NCI-H2029 treated with DMSO at 0.1 percent for 48 hours (cell line): Measurements from ENCODE around the gene DYNLRB1.

Experiments used
- DNase-seq: peaks from one replicate; lab custom pipeline; 2025; lab: John Stamatoyannopoulos, UW

The DYNLRB1 gene

GRCh38 chr20:34579191-34579978 lies 63.2 kb downstream of the DYNLRB1 start:
- no peak for DNase-seq

DNA sequence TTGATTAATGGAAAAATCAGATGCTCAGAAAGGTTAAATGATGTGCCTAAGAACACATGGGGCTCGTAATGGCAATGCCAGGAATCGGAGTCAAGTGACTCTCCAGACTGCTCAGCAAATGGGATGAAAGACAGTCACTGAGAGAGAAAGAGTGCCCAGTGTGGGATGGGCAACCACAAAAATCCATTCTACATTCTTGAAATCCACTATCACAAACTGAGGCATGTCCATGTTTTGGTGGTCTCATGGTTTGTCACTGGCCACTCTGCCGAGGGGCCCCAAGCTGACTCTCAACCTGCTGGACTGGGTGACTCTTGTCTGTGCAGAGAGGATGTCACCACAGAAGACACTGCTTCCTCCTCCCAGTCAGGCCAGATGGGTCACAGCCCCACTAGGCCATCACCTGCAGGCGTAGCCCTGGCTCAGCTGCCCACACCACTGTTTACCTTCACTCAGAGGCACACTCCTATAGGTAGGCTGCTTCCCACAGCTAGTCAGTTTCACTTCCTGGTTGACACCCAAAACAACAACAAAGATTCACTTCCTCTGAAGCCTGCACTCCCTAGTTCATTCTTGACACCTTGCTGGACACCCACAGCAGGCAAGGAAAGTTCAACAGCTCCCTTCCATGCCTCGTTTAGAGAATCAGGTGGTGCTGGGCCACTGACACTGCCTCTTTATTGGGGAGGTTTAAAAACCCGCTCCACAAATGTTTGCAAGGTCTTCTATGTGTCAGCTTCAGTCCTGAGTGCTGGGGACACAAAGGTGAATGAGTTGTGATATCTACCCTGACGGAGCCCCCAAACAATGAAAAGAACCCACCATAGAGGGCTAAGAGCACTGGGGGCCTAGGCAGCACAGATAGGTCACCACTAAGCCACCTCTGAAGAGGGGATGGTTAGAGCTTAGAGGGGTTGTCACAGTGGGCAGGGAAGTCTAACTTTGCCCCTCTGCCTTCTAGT lies 64.0 kb downstream of the DYNLRB1 start:
- no peak for DNase-seq

GRCh38 chr20:34581341-34582184 lies 65.3 kb downstream of the DYNLRB1 start:
- DNase-seq, result no peak

DNA sequence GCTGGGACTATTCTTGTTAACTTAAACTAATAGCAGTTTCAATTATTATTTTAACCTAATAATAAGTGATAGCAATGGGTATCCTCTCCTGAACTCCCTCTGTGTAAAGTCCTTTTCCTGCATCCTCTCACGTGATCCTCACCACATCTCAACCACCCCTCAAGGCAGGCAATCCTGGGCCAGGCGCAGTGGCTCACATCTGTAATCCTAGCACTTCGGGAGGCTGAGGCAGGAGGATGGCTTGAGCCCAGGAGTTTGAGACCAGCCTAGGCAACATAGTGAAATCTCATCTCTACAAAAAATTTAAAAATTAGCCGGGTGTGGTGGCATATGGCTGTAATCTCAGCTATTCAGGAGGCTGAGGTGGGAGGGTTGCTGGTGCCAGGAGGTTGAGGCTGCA lies 66.0 kb downstream of the DYNLRB1 start:
- no peak for DNase-seq

DNA sequence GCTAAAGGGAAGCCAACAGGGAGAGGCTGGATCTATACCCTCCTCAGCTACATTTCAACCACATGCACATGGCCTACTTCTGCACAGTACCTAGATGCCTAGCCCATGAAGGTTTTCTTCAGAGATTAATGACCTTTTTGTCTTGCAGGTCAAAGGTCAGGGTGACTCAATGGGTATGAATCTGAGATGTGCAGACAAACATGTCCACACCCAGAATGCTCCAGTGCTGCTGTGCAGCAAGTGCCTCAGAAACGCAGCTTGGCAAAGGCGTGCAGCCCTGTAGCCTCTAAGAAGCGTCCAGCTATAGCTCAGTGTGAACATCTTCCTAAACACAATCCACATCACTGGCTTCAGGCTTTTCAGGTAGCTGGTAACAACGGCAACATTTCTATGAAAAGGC lies 66.7 kb downstream of the DYNLRB1 start:
- DNase-seq, result no peak

- no peak for DNase-seq
Observed at GRCh38 chr20:34583544-34583943, 67.3 kb downstream of the DYNLRB1 start.

DNA sequence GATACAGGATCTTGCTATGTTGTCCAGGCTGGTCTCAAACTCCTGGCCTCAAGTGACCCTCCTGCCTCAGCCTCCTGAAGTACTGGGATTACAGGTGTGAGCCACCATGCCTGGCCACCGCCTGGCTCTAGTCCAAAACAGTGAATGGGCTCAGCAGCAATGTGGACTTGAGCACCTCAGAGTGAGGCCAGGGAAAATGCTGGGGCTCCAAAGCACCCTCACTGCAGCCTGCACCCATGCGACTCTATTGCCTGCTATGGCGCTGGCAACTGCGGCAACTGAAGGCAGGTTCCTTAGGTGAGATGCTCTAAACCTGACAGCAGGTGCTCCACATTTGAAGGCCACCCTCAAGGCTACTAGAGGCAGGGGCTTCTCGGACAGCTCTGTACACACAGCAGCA lies 68.8 kb downstream of the DYNLRB1 start:
- no peak for DNase-seq

GRCh38 chr20:34586488-34587163 lies 70.4 kb downstream of the DYNLRB1 start:
- DNase-seq, result no peak
